HCT116 (cell line): ENCODE results near the gene CALHM1. TPM values are rescaled to one million over a fixed set of nuclear protein-coding genes. Genes with fewer than 3 reads are reported as not detected.

ENCODE experiments used
- ATAC-seq: fragments of 200-7000 bp; cut with Tn5 transposase; 2 replicates; pipeline ENCODE4 v1.9.1; 2020; ENCODE audit warnings: mild to moderate bottlenecking, moderate library complexity
- BruUV-seq: library from RNA; stranded (reverse); fragments of 400-500 nt; replicated peaks from 2 replicates; lab custom pipeline; 2021; lab: Mats Ljungman, UMichigan
- CTCF ChIA-PET: fragments of 300-600 bp; sonication (Branson Sonifier 250); formaldehyde crosslinking; loops from one replicate; lab custom pipeline; 2021; ENCODE audit warnings: antibody characterized with exemption; lab: Charles Lee
- POLR2A ChIA-PET: fragments of 300-600, 350-600 bp; sonication (Branson Sonifier 250); formaldehyde crosslinking; loops from one replicate; lab custom pipeline; 2021; ENCODE audit warnings: antibody characterized with exemption; lab: Charles Lee
- RAD21 ChIA-PET, 2 experiments: fragments of 300-600 bp; sonication (Branson Sonifier 250); formaldehyde crosslinking; loops; one replicate each; lab custom pipeline; 2023; ENCODE audit warnings: low total read pairs in 2 of 2; ENCODE audit not compliant: uncharacterized antibody in 2 of 2, unreplicated experiment in 2 of 2, low non-redundant PET in 1 of 2; lab: Charles Lee
- DNase-seq: peaks from one replicate; pipeline ENCODE4 v3.0.0-alpha.2; 2010; ENCODE audit warnings: low read depth, low spot score
- H2AFZ ChIP-seq: fragments of 200-600 bp; shearing (Covaris generic), sonication (generic); 2 replicates; pipeline ENCODE4 v1.6.1; 2017; ENCODE audit warnings: low read depth, mixed run types, mixed read lengths, antibody characterized with exemption, low read length; ENCODE audit not compliant: poor library complexity, severe bottlenecking
- H3K27ac ChIP-seq: 2 replicates; pipeline ENCODE4 v1.5.1; 2012; ENCODE audit warnings: low read depth, low read length
- H3K27me3 ChIP-seq: fragments of 200-600 bp; sonication (generic); 2 replicates; pipeline ENCODE4 v1.6.1; 2016; ENCODE audit warnings: mixed run types, low read length, mixed read lengths; ENCODE audit not compliant: insufficient read depth
- H3K36me3 ChIP-seq, 2 experiments: fragments of 200-500 bp in 1 of 2; fragments of 200-600 bp in 1 of 2; sonication (Bioruptor generic) in 1 of 2; sonication (generic) in 1 of 2; 2 replicates each; pipeline versions ENCODE4 v1.5.1 to v1.6.1; 2014 to 2016; ENCODE audit warnings: low read length in 2 of 2, inconsistent platforms in 1 of 2, mixed read lengths in 1 of 2, mixed run types in 1 of 2; ENCODE audit not compliant: insufficient read depth in 2 of 2, control insufficient read depth in 1 of 2
- H3K4me1 ChIP-seq, 2 experiments: fragments of 200-600 bp in 1 of 2; sonication (generic) in 1 of 2; 2 replicates each; pipeline versions ENCODE4 v1.5.1 to v1.6.1; 2012 to 2017; ENCODE audit warnings: low read length in 2 of 2, inconsistent platforms in 1 of 2, mild to moderate bottlenecking in 1 of 2, mixed read lengths in 1 of 2, mixed run types in 1 of 2, moderate library complexity in 1 of 2; ENCODE audit not compliant: insufficient read depth in 2 of 2, control insufficient read depth in 1 of 2
- H3K4me2 ChIP-seq: fragments of 200-600 bp; sonication (generic); 2 replicates; pipeline ENCODE4 v1.6.1; 2017; ENCODE audit warnings: mixed run types, low read length, mixed read lengths
- H3K4me3 ChIP-seq, 2 experiments: fragments of 200-600 bp in 1 of 2; sonication (generic) in 1 of 2; replicated peaks in 1 of 2; 2 replicates each; pipeline ENCODE4 v1.5.1; 2011 to 2016; ENCODE audit warnings: low read length in 2 of 2, control low read depth in 1 of 2, low read depth in 1 of 2, mild to moderate bottlenecking in 1 of 2, mixed read lengths in 1 of 2, mixed run types in 1 of 2
- H3K79me2 ChIP-seq: fragments of 200-600 bp; sonication (generic); 2 replicates; pipeline ENCODE4 v1.6.1; 2017; ENCODE audit warnings: mild to moderate bottlenecking, mixed run types, low read length, moderate library complexity, mixed read lengths; ENCODE audit not compliant: insufficient read depth
- H3K9ac ChIP-seq: fragments of 200-600 bp; sonication (generic); 2 replicates; pipeline ENCODE4 v1.6.1; 2016; ENCODE audit warnings: low read length, mixed read lengths
- H3K9me2 ChIP-seq: fragments of 200-600 bp; sonication (generic), shearing (Covaris generic); 2 replicates; pipeline ENCODE4 v1.6.1; 2017; ENCODE audit warnings: mixed run types, mild to moderate bottlenecking, moderate library complexity; ENCODE audit not compliant: insufficient read depth
- H3K9me3 ChIP-seq, 2 experiments: fragments of 200-500 bp in 1 of 2; fragments of 200-600 bp in 1 of 2; sonication (Bioruptor generic) in 1 of 2; sonication (generic) in 1 of 2; 2 replicates each; pipeline ENCODE4 v1.6.1; 2014 to 2017; ENCODE audit warnings: low read length in 2 of 2, mixed read lengths in 2 of 2, inconsistent platforms in 1 of 2, low read depth in 1 of 2, mild to moderate bottlenecking in 1 of 2, mixed run types in 1 of 2, moderate library complexity in 1 of 2; ENCODE audit not compliant: control insufficient read depth in 1 of 2, insufficient read depth in 1 of 2
- H4K20me1 ChIP-seq: fragments of 200-600 bp; sonication (generic), shearing (Covaris generic); 2 replicates; pipeline ENCODE4 v1.6.1; 2017; ENCODE audit warnings: mixed run types, mild to moderate bottlenecking, moderate library complexity; ENCODE audit not compliant: insufficient read depth
- CBX3 ChIP-seq: IDR thresholded peaks from 2 replicates; pipeline ENCODE4 v1.6.1; 2012; ENCODE audit warnings: low read depth
- EGR1 ChIP-seq: IDR thresholded peaks from 2 replicates; pipeline ENCODE4 v1.6.1; 2012; ENCODE audit warnings: low read depth
- ELF1 ChIP-seq: IDR thresholded peaks from 2 replicates; pipeline ENCODE4 v1.6.1; 2012; ENCODE audit warnings: low read depth, borderline replicate concordance
- EZH2 ChIP-seq: fragments of 200-600 bp; sonication (generic); IDR thresholded peaks from 2 replicates; pipeline ENCODE4 v1.6.1; 2017; ENCODE audit warnings: antibody characterized with exemption, mixed run types
- EZH2phosphoT487 ChIP-seq: fragments of 200-600 bp; IDR thresholded peaks from 2 replicates; pipeline ENCODE4 v1.6.1; 2018; ENCODE audit warnings: antibody characterized with exemption, borderline replicate concordance
- JUND ChIP-seq: IDR thresholded peaks from 2 replicates; pipeline ENCODE4 v1.6.1; 2012
- POLR2A ChIP-seq: IDR thresholded peaks from 2 replicates; pipeline ENCODE4 v1.7.0; 2011; ENCODE audit warnings: borderline replicate concordance; ENCODE audit not compliant: insufficient read depth, insufficient read length; ENCODE audit errors: extremely low read depth
- POLR2AphosphoS5 ChIP-seq: IDR thresholded peaks from 2 replicates; pipeline ENCODE4 v1.6.1; 2011; ENCODE audit warnings: mild to moderate bottlenecking, low read depth, low read length, moderate library complexity
- RAD21 ChIP-seq: IDR thresholded peaks from 2 replicates; pipeline ENCODE4 v1.6.1; 2012; ENCODE audit warnings: low read depth, mild to moderate bottlenecking
- SIN3A ChIP-seq: IDR thresholded peaks from 2 replicates; pipeline ENCODE4 v1.6.1; 2012; ENCODE audit warnings: low read depth
- TCF7L2 ChIP-seq: IDR thresholded peaks from 2 replicates; pipeline ENCODE4 v1.7.0; 2011; ENCODE audit warnings: borderline replicate concordance, inconsistent platforms; ENCODE audit not compliant: insufficient read depth, insufficient read length; ENCODE audit errors: extremely low read depth
- YY1 ChIP-seq: IDR thresholded peaks from 2 replicates; pipeline ENCODE4 v1.6.1; 2011; ENCODE audit warnings: low read length, low read depth, moderate library complexity, mild to moderate bottlenecking; ENCODE audit not compliant: insufficient replicate concordance; ENCODE audit errors: extremely low read depth
- ZNF274 ChIP-seq: fragments of 200-500 bp; sonication (Bioruptor generic); IDR thresholded peaks from 2 replicates; pipeline ENCODE4 v1.6.1; 2014; ENCODE audit warnings: mild to moderate bottlenecking, low read depth, low read length, inconsistent platforms
- intact Hi-C: fragments of 100-400 bp; cut with micrococcal nuclease; formaldehyde crosslinking; loops from 2 replicates; pipeline ENCODE4 v1.10.0; 2022
- total RNA-seq: library from RNA; stranded (reverse); gene quantifications from one replicate; pipeline ENCODE4 v1.2.1, GENCODE V29; 2021; ENCODE audit not compliant: unreplicated experiment
- TF ChIP-seq, protein P1 (sequence below): IDR thresholded peaks from 2 replicates; pipeline ENCODE4 v1.6.1; 2011; ENCODE audit warnings: mild to moderate bottlenecking, low read length, moderate library complexity; ENCODE audit not compliant: insufficient replicate concordance; ENCODE audit errors: extremely low read depth

Gene CALHM1
- total RNA-seq, 1 experiment from 2014 or later, result not detected

GRCh38 chr10:103475437-103475836 lies 16.7 kb upstream of the CALHM1 start:
- RAD21 ChIA-PET, result no interaction called here
- Histone ChIP-seq H3K27ac (no peak overlapping the region), H4K20me1 (no peaks in the 10 kb centered on the region), H3K9me2 (no peaks in the 10 kb centered on the region), H2AFZ (no peak overlapping the region), H3K79me2 (no peaks in the 10 kb centered on the region), H3K9ac (no peak overlapping the region), H3K4me1 (peaks cover 20 to 41% of the 10 kb centered on the region in 2 experiments), H3K36me3 (no peaks in the 10 kb centered on the region), H3K4me2 (no peak overlapping the region), H3K4me3 (no peak overlapping the region), H3K9me3 (no peaks in the 10 kb centered on the region), H3K27me3 (no peaks in the 10 kb centered on the region)
- no peak for TF ChIP-seq ZNF274
- CTCF ChIA-PET, result interaction anchor here (1.5 to 2.2 kb wide), 2 partner anchors 13 to 24 kb away, joined by 10 to 13 read pairs; partner anchors contain the start of gene CALHM2
- DNase-seq (no peak), ATAC-seq (no peak)
- intact Hi-C loops, result loop anchor here (5.0 kb wide), 1 partner anchor 383 kb away; no protein-coding TSS in a partner anchor
- POLR2A ChIA-PET, result no interaction called here
- BruUV-seq, result no TSS peak

GRCh38 chr10:103474077-103474476 lies 15.4 kb upstream of the CALHM1 start:
- RAD21 ChIA-PET, result no interaction called here
- Histone ChIP-seq H3K27me3 (no peaks in the 10 kb centered on the region), H3K4me3 (no peak overlapping the region), H3K4me2 (no peak overlapping the region), H4K20me1 (no peaks in the 10 kb centered on the region)
- TF ChIP-seq RAD21, result no peak
- TF ChIP-seq POLR2AphosphoS5, result no peak
- TF ChIP-seq, protein P1, sequence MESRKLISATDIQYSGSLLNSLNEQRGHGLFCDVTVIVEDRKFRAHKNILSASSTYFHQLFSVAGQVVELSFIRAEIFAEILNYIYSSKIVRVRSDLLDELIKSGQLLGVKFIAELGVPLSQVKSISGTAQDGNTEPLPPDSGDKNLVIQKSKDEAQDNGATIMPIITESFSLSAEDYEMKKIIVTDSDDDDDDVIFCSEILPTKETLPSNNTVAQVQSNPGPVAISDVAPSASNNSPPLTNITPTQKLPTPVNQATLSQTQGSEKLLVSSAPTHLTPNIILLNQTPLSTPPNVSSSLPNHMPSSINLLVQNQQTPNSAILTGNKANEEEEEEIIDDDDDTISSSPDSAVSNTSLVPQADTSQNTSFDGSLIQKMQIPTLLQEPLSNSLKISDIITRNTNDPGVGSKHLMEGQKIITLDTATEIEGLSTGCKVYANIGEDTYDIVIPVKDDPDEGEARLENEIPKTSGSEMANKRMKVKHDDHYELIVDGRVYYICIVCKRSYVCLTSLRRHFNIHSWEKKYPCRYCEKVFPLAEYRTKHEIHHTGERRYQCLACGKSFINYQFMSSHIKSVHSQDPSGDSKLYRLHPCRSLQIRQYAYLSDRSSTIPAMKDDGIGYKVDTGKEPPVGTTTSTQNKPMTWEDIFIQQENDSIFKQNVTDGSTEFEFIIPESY, result no peak
- no peak for TF ChIP-seq POLR2A
- TF ChIP-seq EZH2, result no peak
- no peak for TF ChIP-seq SIN3A
- TF ChIP-seq EGR1, result no peak
- no peak for TF ChIP-seq YY1
- TF ChIP-seq EZH2phosphoT487, result no peak
- no peak for TF ChIP-seq TCF7L2
- TF ChIP-seq JUND, result no peak
- TF ChIP-seq ZNF274, result no peak
- TF ChIP-seq CBX3, result no peak
- TF ChIP-seq ELF1, result no peak
- TF ChIP-seq, all 23 proteins: peak for 0
- Histone ChIP-seq H2AFZ (no peak overlapping the region), H3K9me3 (no peaks in the 10 kb centered on the region), H3K27ac (no peak overlapping the region), H3K79me2 (no peaks in the 10 kb centered on the region), H3K9me2 (no peaks in the 10 kb centered on the region), H3K4me1 (peaks cover 12 to 28% of the 10 kb centered on the region in 2 experiments; a peak in 3 of 4 replicates), H3K9ac (no peak overlapping the region), H3K36me3 (no peaks in the 10 kb centered on the region)
- ChIA-PET CTCF (no interaction called here), POLR2A (no interaction called here)
- DNase-seq (no peak), ATAC-seq (no peak)
- no TSS peak for BruUV-seq
- intact Hi-C loops, result no loop called here
